GM18868 (cell line): ENCODE results near the gene BHLHA9.
"Not testable (repeated sequence)": the region's sequence is repeated elsewhere in the genome, so short reads cannot be mapped to it uniquely, and the experiment has no call there.

Source experiments
- ATAC-seq: cut with Tn5 transposase; IDR thresholded peaks from one replicate; pipeline ENCODE4 v1.9.1; 2021; ENCODE audit warnings: mild to moderate bottlenecking, moderate library complexity; ENCODE audit not compliant: unreplicated experiment

The BHLHA9 gene

DNA sequence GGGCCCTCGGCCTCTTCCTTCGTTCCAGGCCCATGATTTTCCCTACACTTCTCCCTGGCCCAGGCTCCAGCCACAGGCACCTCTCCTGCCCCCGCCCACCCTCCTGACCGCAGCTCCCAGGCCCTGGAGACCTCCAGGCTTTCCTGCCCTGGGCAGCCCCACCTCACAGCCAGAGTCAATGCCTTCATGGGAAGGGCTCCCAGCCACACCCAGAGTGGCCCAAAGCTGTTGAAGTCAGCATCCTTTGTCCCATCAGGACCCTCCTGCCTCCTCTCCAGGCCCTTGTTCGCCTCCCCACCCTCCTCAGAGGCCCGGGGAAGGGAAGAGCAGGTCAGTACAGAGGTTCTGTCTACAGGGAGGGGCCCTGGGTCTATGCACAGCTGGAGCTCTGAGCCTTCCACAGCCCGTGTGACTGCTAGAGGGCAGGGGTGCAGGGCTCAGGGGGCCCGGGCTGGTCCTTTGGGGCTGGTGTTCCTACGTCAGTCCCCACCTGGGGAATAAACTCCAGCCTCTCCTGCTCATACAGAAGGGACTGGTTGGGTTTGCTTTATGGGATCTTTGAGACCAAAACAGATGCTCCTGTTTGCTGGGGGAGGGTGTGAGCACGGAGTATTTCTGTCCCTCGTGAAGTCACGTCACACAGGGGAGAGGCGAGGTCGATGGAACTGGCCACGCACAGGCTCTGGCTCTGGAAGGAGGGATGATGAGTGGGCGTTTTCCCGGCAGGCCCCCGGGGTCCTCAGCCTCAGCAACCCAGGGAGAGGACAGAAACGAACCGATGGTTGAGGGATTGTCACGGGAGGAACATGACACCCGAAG is 29.5 kb downstream of the BHLHA9 start:
- no peak for ATAC-seq

DNA sequence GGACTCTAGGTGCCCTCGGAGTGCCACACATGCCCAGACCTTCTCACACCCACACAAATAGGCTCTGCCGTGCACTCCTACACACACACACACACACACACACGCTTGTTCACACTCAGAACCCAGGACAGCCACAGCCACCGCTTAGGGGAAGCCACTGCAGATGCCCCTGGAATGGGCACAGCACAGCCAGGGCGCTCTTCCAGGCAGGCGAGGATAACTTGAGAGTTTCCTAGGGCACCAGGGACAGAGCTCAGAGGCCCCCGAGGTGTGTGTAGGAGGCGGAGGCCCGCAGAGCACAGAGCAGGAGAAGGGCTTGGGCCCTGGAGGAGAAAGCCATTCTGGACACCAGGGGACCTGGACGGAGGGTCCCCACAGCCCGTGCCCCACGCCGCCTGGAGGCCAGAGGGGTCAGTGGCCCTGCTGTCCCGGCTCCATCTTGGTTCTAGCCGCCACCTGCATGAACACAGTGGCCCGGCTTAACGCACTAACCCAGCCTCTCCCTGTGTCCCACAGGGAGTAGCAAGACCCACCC is 30.2 kb downstream of the BHLHA9 start:
- ATAC-seq, result no peak

DNA sequence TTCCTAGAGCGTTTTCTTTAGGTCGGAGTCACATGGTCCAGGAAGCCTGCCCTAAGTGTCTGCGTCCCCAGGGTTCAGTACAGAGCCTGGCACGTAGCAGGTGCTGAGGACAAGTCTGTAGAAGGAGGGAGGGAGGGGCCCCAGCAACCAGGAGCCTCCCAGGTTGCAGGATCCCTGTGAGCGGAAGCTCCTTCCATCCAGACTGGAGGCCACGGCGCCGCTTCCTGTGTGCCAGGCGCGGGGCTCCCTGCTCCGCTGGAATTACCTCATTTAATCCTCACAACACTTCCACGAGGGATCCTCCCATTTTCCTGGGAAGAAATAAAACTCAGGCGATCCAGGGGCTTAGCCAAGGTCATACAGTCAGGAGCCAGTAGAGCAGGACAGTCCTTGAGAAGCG is 31.3 kb downstream of the BHLHA9 start:
- ATAC-seq, result no peak

DNA sequence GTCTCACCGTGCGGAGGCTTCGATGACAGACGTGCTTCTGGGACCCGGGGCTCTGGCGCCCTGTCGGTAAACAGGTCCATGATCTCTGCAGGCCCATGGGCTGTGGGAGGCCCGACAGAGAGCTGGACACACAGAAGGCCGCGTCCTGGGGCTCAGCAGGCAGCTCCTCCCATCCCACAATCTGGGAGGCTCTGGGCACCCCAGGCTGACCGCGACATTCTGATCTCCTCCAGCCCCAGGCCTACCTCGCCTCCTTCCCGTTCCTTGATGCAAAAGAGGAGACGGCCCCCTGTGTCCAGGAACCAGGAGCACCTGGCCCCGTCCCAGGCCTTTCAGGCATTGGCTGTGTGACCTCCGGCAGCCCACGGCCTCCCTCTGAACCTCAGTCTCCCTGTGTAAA is 32.5 kb downstream of the BHLHA9 start:
- ATAC-seq, result no peak

DNA sequence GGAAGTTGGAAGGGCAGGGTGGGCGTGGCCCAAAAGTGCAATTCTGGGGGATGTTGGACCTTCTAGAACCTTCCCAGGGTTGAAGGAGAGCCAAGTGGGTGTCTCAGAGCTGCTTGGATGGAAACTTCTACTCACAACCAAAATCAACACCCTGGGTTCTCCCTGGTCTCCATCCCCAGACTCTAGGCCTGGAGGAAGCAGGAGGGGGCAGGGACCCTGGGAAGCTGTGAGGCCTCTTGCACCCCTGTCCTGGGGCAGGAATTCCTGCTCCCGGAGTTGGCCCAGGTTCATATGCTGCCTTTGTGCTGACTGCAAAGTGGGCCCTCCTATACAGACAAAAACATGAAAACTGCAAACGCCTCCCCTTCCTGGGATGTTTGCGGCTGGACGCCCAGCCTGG is 34.3 kb downstream of the BHLHA9 start:
- no peak for ATAC-seq

DNA sequence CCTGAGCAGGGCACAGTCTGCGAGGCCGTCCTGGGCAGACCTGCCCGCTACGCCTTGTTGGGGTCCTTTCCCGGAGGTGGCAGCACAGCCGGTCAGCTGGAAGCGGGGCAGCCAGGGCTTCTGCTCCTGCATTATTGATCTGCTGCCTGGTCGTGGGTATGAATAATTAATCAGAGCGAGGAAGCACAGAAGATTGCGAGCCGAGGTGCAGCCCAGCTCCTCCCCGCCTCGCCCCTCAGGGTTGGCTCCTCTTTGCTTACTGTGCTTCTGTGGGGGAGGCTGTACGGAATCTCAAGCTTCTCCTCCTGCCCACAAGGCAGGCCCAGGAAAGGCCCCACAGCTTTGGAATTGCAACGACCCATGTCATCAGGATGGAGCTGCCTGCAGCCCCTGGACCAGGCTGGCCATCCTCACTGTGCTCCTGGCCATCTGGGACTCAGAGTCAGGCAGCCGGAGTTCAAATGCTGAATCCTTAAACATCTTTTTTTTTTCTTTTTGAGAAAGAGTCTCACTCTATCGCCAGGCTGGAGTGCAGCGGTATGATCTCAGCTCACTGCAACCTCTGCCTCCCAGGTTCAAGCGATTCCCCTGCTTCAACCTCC is 34.8 kb downstream of the BHLHA9 start:
- ATAC-seq, result no peak

DNA sequence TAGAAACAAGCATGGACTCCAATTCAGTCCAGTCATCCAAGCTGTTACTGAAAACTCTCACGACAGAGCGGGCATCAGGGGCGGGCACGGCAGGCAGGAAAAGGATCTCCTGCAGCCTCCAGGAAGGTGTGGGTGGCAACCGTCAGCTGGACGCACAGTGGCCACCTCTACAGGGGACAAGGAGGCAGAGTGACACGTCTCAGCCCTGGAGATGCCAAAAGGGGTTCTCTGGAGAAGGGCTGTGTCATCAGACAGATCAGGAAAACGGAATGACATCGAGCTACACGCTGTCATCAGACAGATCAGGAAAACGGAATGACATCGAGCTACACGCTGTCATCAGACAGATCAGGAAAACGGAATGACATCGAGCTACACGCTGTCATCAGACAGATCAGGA is 37.6 kb downstream of the BHLHA9 start:
- not testable (repeated sequence) for ATAC-seq

DNA sequence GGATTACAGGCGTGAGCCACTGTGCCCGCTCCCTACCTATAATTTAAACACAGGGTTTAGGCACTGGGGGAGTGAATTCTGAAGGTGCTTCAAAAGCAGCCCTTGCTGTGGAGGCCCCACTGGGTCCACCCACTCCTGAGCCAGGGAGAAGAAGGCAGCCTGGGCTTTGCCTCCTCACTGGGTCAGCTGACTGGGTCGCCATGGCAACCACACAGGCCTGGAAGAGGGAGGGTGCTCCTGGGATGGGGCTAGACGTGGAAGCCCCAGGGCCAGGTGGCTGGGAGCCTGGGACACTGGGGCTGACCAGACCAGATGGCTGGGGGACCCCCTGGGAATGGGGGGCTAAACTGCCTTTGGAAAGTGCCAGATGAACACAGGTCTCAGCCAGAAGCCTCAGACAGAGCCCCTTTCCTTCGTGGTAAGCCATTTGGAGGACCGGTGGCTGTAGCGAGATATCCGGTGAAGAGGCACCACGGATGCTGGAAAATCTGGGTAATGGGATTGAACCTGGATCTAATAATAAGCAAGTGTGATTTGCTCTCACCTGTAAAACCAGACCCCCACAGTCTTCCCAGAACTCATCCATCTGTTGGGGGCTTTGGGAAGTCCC is 42.1 kb downstream of the BHLHA9 start:
- no peak for ATAC-seq

DNA sequence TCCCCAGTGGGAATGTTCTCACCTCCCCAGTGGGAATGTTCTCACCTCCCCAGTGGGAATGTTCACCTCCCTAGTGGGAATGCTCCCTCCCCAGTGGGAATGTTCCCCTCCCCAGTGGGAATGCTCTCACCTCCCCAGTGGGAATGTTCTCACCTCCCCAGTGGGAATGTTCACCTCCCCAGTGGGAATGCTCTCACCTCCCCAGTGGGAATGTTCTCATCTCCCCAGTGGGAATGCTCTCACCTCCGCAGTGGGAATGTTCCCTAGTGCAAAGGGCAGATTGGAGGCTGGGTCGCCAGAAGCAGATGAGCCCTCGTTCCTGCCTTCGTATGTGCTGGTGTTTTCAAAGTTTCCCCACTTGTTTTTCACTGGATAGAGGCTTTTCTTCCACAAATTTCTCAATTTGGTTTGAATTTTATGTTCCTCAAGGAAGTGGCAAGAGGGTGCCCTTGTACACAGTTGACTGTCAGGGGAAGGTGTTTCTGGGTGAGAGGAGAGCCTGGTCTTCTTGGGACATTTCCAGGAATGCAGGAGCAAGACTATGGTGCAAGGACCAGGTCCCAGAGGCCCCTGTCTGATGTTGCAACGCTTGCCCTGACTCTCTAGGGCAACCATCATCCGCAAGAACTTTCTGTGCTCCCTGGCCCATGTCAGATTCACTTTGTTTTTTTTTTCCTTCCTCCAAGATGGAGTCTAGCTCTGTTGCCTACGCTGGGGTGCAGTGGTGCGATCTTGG is 43.2 kb downstream of the BHLHA9 start:
- no peak for ATAC-seq

DNA sequence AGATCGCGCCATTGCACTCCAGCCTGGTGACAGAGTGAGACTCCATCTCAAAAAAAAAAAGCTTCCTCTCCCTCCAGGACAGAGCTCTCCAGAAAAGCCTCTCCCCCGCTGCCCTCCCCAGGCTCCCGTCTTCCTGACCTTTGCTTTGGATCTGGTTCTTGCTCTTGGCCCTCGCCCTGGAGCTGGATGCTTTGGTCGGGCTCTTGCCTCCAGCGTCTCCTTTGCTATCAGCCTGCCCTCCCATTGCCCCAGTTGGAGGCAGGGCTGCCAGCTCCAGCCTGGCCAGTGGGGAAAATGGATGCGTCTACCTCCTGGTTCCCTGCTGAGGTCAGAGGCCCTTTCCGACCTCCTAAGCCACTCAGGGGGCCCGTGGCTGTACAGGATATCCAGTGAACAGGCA is 45.2 kb downstream of the BHLHA9 start:
- ATAC-seq, result no peak

DNA sequence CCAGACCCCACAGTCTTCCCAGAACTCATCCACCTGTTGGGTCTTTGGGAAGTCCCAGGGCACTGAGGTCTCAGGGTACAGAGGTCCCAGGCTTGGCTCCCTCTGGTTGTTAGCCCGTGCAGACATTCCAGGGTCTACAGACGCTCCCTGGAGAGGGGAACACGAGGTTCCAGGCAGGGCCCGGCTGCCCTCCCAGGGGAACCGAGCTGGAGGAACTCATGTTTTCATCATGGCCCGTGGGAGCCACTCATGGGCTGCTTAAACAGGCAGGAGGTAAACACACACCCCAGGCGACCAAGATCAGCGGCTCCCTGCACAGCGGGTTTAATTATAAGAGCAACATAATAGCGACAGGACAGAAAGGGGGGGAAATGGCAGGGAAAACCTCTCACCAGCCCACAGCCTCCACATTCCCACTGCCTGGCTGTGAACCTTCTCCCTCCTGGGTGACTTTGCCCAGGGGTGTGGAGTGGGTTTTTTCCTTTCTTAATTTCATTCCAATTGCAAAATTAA is 45.7 kb downstream of the BHLHA9 start:
- ATAC-seq, result no peak
